Endothelial cell of umbilical vein (primary cell): ENCODE results near the gene DHCR7. TPM values are rescaled to one million over a fixed set of nuclear protein-coding genes. Genes with fewer than 3 reads are reported as not detected.

ENCODE experiments used
- BruUV-seq: library from RNA; stranded (reverse); fragments of 400-500 nt; replicated peaks from 2 replicates; lab custom pipeline; 2021; lab: Mats Ljungman, UMichigan
- CTCF ChIA-PET: fragments of 300-600, 350-600 bp; sonication (Branson Sonifier 250); formaldehyde crosslinking; loops from one replicate; lab custom pipeline; 2021; ENCODE audit warnings: antibody characterized with exemption, inconsistent platforms; lab: Charles Lee
- POLR2A ChIA-PET: fragments of 300-600, 350-600 bp; sonication (Branson Sonifier 250); formaldehyde crosslinking; loops from one replicate; lab custom pipeline; 2021; ENCODE audit warnings: antibody characterized with exemption, inconsistent platforms; lab: Charles Lee
- DNase-seq: peaks from one replicate; pipeline ENCODE4 v3.0.0-alpha.2; 2011; ENCODE audit warnings: low read depth, low spot score
- FAIRE-seq: peaks from 2 replicates; lab custom pipeline; 2011; peaks lifted over from hg19 to GRCh38; lab: Jason Lieb, UNC
- H2AFZ ChIP-seq: 2 replicates; pipeline ENCODE4 v1.6.0; 2012; ENCODE audit warnings: low read depth, low read length, control low read depth, inconsistent platforms
- H3K27ac ChIP-seq: 2 replicates; pipeline ENCODE4 v1.5.1; 2011; ENCODE audit warnings: low read depth, mild to moderate bottlenecking, control low read depth, low read length, moderate library complexity; ENCODE audit not compliant: insufficient read depth
- H3K27me3 ChIP-seq, 2 experiments: 2 replicates each; pipeline versions ENCODE4 v1.6.0 to v1.6.1; 2011; ENCODE audit warnings: low read length in 2 of 2, mixed read lengths in 1 of 2; ENCODE audit not compliant: control insufficient read depth in 2 of 2, insufficient read depth in 2 of 2
- H3K36me3 ChIP-seq, 2 experiments: 2 replicates in 1 of 2; 3 replicates in 1 of 2; pipeline ENCODE4 v1.5.1; 2011; ENCODE audit warnings: low read length in 2 of 2, mild to moderate bottlenecking in 1 of 2, moderate library complexity in 1 of 2; ENCODE audit not compliant: control insufficient read depth in 2 of 2, insufficient read depth in 2 of 2; ENCODE audit errors: extremely low read depth in 1 of 2
- H3K4me1 ChIP-seq: 3 replicates; pipeline ENCODE4 v1.5.1; 2011; ENCODE audit warnings: mild to moderate bottlenecking, low read length; ENCODE audit not compliant: control insufficient read depth, insufficient read depth; ENCODE audit errors: extremely low read depth
- H3K4me2 ChIP-seq: 2 replicates; pipeline ENCODE4 v1.6.1; 2011; ENCODE audit warnings: low read length, control low read depth, mixed read lengths; ENCODE audit not compliant: insufficient read depth
- H3K4me3 ChIP-seq, 3 experiments: fragments of 200-600 bp in 1 of 3; sonication (generic), shearing (Covaris generic) in 1 of 3; replicated peaks in 1 of 3; 2 replicates each; pipeline ENCODE4 v1.5.1; 2011 to 2016; ENCODE audit warnings: control low read depth in 3 of 3, low read length in 3 of 3, mild to moderate bottlenecking in 2 of 3, inconsistent platforms in 1 of 3, low read depth in 1 of 3, moderate library complexity in 1 of 3; ENCODE audit not compliant: insufficient read depth in 1 of 3
- H3K79me2 ChIP-seq: 2 replicates; pipeline ENCODE4 v1.6.0; 2012; ENCODE audit warnings: low read length, inconsistent platforms; ENCODE audit not compliant: control insufficient read depth, insufficient read depth
- H3K9ac ChIP-seq: replicated peaks from 2 replicates; pipeline ENCODE3; 2011; ENCODE audit warnings: low read length, control low read depth; ENCODE audit not compliant: insufficient read depth; ENCODE audit errors: extremely low read depth
- H3K9me1 ChIP-seq: replicated peaks from 3 replicates; pipeline ENCODE4 v1.6.0; 2011; ENCODE audit warnings: mild to moderate bottlenecking, low read length; ENCODE audit not compliant: control insufficient read depth, insufficient read depth; ENCODE audit errors: extremely low read depth
- H3K9me3 ChIP-seq: replicated peaks from 2 replicates; pipeline ENCODE4 v1.5.1; 2012; ENCODE audit warnings: low read length, inconsistent platforms; ENCODE audit not compliant: control insufficient read depth, insufficient read depth
- H4K20me1 ChIP-seq: replicated peaks from 2 replicates; pipeline ENCODE3; 2011; ENCODE audit warnings: mild to moderate bottlenecking, low read length; ENCODE audit not compliant: control insufficient read depth, insufficient read depth; ENCODE audit errors: extremely low read depth
- CTCF ChIP-seq, 2 donors: IDR thresholded peaks; 1 replicate in 1 of 2; 2 replicates in 1 of 2; pipeline ENCODE4 v1.5.1; 2011; ENCODE audit warnings: low read length in 2 of 2, mild to moderate bottlenecking in 2 of 2, moderate library complexity in 2 of 2, control low read depth in 1 of 2, inconsistent platforms in 1 of 2, low read depth in 1 of 2; ENCODE audit not compliant: insufficient read depth in 1 of 2; ENCODE audit errors: extremely low read depth in 1 of 2
- EZH2 ChIP-seq: IDR thresholded peaks from 2 replicates; pipeline ENCODE4 v1.6.1; 2012; ENCODE audit warnings: borderline replicate concordance, low read depth, mild to moderate bottlenecking, moderate library complexity, low read length, inconsistent platforms; ENCODE audit not compliant: severe bottlenecking
- FOS ChIP-seq: IDR thresholded peaks from 2 replicates; pipeline ENCODE4 v1.6.1; 2011; ENCODE audit warnings: mild to moderate bottlenecking, low read length, moderate library complexity, borderline replicate concordance; ENCODE audit not compliant: insufficient read depth
- GATA2 ChIP-seq: IDR thresholded peaks from 2 replicates; pipeline ENCODE4 v1.7.0; 2011; ENCODE audit warnings: low read depth, mild to moderate bottlenecking, moderate library complexity, mixed read lengths, low read length; ENCODE audit not compliant: insufficient read length, insufficient read depth
- MYC ChIP-seq: IDR thresholded peaks from one replicate; pipeline ENCODE4 v1.6.1; 2011; ENCODE audit warnings: mild to moderate bottlenecking, low read depth, low read length
- POLR2A ChIP-seq: IDR thresholded peaks from 2 replicates; pipeline ENCODE4 v1.6.1; 2012; ENCODE audit warnings: low read depth, mild to moderate bottlenecking, control low read depth, low read length
- POLR2AphosphoS5 ChIP-seq: IDR thresholded peaks from 2 replicates; pipeline ENCODE4 v1.6.1; 2012; ENCODE audit warnings: low read depth, mild to moderate bottlenecking, control low read depth, low read length, moderate library complexity; ENCODE audit not compliant: insufficient read depth
- dilution Hi-C: fragments of 300-500 bp; cut with MboI; formaldehyde crosslinking; loops from one replicate; pipeline ENCODE4 v1.15.0; 2019; ENCODE audit warnings: low sequenced_read_pairs; ENCODE audit not compliant: extremely low pct_ligation_motif_present
- intact Hi-C: fragments of 100-400 bp; cut with micrococcal nuclease; formaldehyde crosslinking; loops from one replicate; pipeline ENCODE4 v1.10.0; 2022
- polyA plus RNA-seq, 4 experiments: library from polyadenylated mRNA; depleted of rRNA in 3 of 4; stranded (reverse) in 3 of 4; unstranded in 1 of 4; fragments of >200 nt; gene quantifications; 2 replicates each; pipeline versions ENCODE4 v1.2.1 to v1.2.3, GENCODE V29; 2011 to 2012; ENCODE audit warnings: missing spikeins in 1 of 4
- total RNA-seq: library from RNA; stranded (reverse); gene quantifications from 2 replicates; pipeline ENCODE4 v1.2.3, GENCODE V29; 2021
- TF ChIP-seq, protein P1 (sequence below): IDR thresholded peaks from 2 replicates; pipeline ENCODE4 v1.6.1; 2011; ENCODE audit not compliant: insufficient read depth, insufficient read length

The DHCR7 gene
- total and polyA plus RNA-seq, 2 donors (not counting 3 experiments of a cell fraction or from before 2014, with no cell fraction given) = 171 to 175 TPM

DNA sequence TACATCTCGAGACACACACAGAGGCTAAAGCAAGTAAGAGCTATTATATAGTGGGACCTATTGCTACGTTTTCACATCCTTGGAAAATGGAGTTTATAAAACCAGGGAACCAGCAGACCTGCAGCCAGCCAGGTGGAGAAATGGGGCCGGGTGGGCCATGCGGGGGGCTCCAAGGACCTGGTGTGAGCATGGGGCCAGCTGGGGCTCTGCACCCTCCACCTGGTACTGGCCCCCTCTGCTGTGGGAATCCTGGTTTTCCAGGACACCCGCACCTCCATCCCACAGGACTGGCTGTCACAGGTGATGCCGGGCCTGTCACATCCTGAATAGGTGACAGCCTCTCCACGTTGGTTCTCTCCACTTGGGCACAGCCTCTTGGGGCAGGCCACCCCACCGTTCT is 11.3 kb downstream of the DHCR7 start:
- H3K36me3 ChIP-seq = peaks cover 8 to 41% of the 10 kb centered on the region in 2 experiments
- H3K9ac ChIP-seq = no peak overlapping the region
- no peak overlapping the region for H2AFZ ChIP-seq
- H3K27me3 ChIP-seq = no peaks in the 10 kb centered on the region
- no peak for TF ChIP-seq CTCF (IDR thresholded peaks at IDR 0.05; ENCODE audit: extremely low read depth in 1 of 2, insufficient read depth in 1 of 2, low read depth in 1 of 2, low read length in 2 of 2)
- no peak for TF ChIP-seq GATA2
- TF ChIP-seq MYC = no peak
- TF ChIP-seq FOS = no peak
- no peak for TF ChIP-seq EZH2
- TF ChIP-seq POLR2A = no peak
- TF ChIP-seq, protein P1, sequence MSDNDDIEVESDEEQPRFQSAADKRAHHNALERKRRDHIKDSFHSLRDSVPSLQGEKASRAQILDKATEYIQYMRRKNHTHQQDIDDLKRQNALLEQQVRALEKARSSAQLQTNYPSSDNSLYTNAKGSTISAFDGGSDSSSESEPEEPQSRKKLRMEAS = no peak
- TF ChIP-seq POLR2AphosphoS5 = no peak
- H3K4me3 ChIP-seq = no peak overlapping the region
- H3K4me1 ChIP-seq = no peaks in the 10 kb centered on the region
- no peak overlapping the region for H3K27ac ChIP-seq
- H3K4me2 ChIP-seq = no peak overlapping the region
- no peaks in the 10 kb centered on the region for H3K9me1 ChIP-seq
- intact Hi-C loops (no loop called here), dilution Hi-C loops (no loop called here)
- H3K79me2 ChIP-seq = no peaks in the 10 kb centered on the region
- no peaks in the 10 kb centered on the region for H4K20me1 ChIP-seq
- no peaks in the 10 kb centered on the region for H3K9me3 ChIP-seq
- FAIRE-seq = no peak
- CTCF ChIA-PET = no interaction called here
- BruUV-seq = no TSS peak
- no peak for DNase-seq
- POLR2A ChIA-PET = no interaction called here
